Measurements from ENCODE around the gene PGA3.

The PGA3 gene

DNA sequence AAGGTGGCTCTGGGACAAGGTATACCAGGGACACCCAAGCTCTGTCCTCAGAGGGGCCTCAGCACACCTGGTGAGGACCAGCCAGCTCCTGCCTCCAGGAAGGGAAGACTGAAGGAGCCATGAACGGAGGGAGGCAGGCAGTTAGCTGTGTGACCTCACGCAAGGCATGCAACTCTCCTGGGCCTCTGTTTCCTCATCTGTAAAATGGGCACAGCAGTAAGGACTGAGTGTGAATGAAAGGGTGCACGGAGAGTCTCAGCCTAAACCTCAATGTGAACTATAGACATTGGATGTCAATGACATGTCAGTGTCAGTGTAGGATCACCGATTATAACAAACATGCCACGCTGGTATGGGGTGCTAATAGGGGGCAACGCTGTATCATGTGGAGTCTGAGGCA lies 56.0 kb downstream of the PGA3 start:
- TF ChIP-seq POLR2AphosphoS5 (IDR thresholded peaks at IDR 0.05; ENCODE audit: low read depth, low read length) (no peak), TAF1 (IDR thresholded peaks at IDR 0.05; ENCODE audit: borderline replicate concordance, insufficient read depth, low read length) (no peak), SIN3A (IDR thresholded peaks at IDR 0.05; ENCODE audit: borderline replicate concordance, insufficient read depth, low read length) (no peak), FOXP2 (optimal IDR thresholded peaks at IDR 0.05; ENCODE audit: borderline replicate concordance, extremely low read depth, extremely low read length, insufficient read depth) (no peak)
- TF ChIP-seq, protein P1, sequence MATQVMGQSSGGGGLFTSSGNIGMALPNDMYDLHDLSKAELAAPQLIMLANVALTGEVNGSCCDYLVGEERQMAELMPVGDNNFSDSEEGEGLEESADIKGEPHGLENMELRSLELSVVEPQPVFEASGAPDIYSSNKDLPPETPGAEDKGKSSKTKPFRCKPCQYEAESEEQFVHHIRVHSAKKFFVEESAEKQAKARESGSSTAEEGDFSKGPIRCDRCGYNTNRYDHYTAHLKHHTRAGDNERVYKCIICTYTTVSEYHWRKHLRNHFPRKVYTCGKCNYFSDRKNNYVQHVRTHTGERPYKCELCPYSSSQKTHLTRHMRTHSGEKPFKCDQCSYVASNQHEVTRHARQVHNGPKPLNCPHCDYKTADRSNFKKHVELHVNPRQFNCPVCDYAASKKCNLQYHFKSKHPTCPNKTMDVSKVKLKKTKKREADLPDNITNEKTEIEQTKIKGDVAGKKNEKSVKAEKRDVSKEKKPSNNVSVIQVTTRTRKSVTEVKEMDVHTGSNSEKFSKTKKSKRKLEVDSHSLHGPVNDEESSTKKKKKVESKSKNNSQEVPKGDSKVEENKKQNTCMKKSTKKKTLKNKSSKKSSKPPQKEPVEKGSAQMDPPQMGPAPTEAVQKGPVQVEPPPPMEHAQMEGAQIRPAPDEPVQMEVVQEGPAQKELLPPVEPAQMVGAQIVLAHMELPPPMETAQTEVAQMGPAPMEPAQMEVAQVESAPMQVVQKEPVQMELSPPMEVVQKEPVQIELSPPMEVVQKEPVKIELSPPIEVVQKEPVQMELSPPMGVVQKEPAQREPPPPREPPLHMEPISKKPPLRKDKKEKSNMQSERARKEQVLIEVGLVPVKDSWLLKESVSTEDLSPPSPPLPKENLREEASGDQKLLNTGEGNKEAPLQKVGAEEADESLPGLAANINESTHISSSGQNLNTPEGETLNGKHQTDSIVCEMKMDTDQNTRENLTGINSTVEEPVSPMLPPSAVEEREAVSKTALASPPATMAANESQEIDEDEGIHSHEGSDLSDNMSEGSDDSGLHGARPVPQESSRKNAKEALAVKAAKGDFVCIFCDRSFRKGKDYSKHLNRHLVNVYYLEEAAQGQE (IDR thresholded peaks at IDR 0.05; ENCODE audit: insufficient read depth in 1 of 2, low read depth in 2 of 2, low read length in 2 of 2), result no peak

All from PFSK-1 (cell line).